ENCODE results near the gene XRCC4. TPM values are rescaled to one million over a fixed set of nuclear protein-coding genes. Genes with fewer than 3 reads are reported as not detected.

XRCC4 gene
- total RNA-seq, 4 donors from 2014 or later, result 6.1 to 7.4 (median 7.0) TPM

DNA sequence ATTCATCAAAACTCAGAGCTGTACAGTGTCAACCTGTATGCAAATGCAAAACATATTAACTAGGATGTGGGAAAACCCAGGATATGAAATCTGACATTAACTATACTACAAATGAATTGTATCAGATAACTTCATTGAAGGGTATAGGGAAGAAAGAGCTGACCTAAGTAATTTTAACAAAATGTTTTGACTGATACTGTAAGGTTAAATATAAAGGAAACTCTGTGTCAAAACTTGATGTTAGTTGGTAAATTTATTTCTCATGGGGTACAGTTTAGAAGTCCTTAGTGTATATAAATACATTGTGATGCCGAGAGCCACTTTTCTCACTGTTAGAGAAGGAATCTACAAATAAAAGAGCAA, 316.1 kb downstream of the XRCC4 start:
- ATAC-seq (ENCODE audit: low FRiP score) (no peak), DNase-seq (ENCODE audit: low spot score) (no peak)
- TF ChIP-seq, protein P1, sequence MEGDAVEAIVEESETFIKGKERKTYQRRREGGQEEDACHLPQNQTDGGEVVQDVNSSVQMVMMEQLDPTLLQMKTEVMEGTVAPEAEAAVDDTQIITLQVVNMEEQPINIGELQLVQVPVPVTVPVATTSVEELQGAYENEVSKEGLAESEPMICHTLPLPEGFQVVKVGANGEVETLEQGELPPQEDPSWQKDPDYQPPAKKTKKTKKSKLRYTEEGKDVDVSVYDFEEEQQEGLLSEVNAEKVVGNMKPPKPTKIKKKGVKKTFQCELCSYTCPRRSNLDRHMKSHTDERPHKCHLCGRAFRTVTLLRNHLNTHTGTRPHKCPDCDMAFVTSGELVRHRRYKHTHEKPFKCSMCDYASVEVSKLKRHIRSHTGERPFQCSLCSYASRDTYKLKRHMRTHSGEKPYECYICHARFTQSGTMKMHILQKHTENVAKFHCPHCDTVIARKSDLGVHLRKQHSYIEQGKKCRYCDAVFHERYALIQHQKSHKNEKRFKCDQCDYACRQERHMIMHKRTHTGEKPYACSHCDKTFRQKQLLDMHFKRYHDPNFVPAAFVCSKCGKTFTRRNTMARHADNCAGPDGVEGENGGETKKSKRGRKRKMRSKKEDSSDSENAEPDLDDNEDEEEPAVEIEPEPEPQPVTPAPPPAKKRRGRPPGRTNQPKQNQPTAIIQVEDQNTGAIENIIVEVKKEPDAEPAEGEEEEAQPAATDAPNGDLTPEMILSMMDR (IDR thresholded peaks at IDR 0.05), result no peak

DNA sequence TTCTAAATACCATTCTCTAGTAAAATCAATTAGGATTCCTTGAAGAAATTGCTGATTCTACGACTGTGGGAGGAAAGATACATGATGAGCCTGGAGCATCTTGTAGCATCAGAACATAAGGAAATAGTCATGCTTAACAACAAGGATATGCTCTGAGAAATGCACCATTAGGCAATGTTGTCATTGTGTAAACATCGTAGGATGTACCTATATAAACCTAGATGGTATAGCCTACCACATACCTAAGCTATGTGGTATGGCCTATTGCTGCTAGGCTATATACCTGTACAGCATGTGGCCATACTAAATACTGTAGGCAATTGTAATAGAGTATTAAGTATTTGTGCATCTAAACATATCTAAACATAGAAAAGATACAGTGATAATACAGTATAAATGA, 316.8 kb downstream of the XRCC4 start:
- TF ChIP-seq, protein P1 (IDR thresholded peaks at IDR 0.05), result no peak
- no peak for DNase-seq (ENCODE audit: low spot score)
- ATAC-seq (ENCODE audit: low FRiP score), result no peak

DNA sequence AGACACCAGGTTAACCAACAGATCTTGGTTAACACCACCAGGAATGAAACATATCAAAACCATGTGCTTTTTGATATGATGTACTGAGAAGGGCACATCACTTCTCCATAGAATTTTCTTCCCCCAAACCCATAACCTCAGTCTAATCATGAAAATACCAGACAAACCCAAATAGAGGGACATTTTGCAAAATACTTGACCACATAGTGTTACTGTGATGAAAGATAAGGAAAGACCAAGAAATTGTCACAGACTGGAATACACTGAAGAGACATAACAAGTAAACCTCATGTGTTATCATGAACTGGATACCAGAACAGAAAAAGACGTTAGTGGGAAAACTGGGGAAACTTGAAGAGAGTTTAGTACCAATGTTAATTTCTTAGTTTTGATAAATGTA, 319.3 kb downstream of the XRCC4 start:
- ATAC-seq (ENCODE audit: low FRiP score) (no peak), DNase-seq (ENCODE audit: low spot score) (no peak)
- TF ChIP-seq, protein P1 (IDR thresholded peaks at IDR 0.05), result no peak

DNA sequence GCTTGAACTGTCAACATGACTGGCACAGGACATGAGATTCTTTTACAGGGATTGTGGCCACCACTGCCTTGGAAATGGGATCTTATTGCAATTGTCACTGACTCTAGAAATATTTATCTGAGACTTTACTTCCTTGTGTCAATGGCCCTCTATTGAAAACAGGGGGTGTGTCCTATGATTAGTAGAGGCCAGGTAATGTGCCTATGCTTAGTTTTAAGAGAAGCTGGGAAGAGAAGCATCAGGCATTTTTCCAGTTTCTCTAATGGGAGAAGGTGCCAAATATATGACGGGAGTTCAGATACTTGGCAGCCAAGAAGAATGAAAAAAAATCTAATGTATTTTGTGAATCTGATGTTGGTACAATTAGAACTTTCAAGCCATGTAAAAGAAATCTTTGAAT, 320.3 kb downstream of the XRCC4 start:
- ATAC-seq (ENCODE audit: low FRiP score) (no peak), DNase-seq (ENCODE audit: low spot score) (no peak)
- TF ChIP-seq, protein P1 (IDR thresholded peaks at IDR 0.05), result no peak

DNA sequence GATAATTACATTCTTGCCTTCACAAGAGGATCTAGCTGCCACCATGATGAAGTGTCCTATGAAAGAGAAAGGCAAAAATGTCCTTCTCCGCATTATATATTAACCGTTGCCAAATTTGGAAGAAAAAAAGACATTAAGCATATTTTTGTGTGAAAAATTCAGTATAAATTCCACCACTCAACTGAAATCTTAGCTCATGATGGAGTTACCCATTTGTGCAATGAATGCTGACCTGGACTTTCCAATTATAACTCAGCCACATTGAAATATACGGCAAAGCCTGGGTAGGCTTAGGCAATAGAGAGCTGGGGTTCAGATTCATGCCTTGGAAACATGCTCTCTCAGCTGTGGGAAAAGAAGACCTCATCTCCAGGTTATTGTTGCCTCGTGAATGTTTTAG, 322.9 kb downstream of the XRCC4 start:
- ATAC-seq (ENCODE audit: low FRiP score), result no peak
- TF ChIP-seq, protein P1 (IDR thresholded peaks at IDR 0.05), result no peak

DNA sequence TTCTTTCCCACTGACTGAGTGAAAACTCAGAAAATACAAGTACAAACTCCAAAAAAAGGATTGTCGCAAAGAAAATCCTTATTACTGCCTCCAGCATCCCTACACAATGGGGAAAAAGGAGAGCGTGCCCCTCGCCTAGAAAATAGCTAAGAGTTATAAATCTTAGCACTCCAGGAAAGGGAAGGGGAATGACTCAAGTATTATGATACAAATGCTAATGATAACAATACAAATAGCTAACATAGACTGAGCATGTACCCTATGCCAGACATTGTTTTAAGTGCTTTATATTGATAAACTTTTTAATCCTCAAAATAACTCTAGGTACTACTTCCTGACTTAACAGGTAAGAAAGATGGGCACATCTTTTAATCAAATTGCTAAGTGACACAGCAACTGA, 323.4 kb downstream of the XRCC4 start:
- ATAC-seq (ENCODE audit: low FRiP score) (no peak), DNase-seq (ENCODE audit: low spot score) (no peak)
- TF ChIP-seq, protein P1 (IDR thresholded peaks at IDR 0.05), result no peak

More for the DNA sequence above, 322.9 kb downstream of the XRCC4 start:
- no peak for DNase-seq (ENCODE audit: low spot score)

DNA sequence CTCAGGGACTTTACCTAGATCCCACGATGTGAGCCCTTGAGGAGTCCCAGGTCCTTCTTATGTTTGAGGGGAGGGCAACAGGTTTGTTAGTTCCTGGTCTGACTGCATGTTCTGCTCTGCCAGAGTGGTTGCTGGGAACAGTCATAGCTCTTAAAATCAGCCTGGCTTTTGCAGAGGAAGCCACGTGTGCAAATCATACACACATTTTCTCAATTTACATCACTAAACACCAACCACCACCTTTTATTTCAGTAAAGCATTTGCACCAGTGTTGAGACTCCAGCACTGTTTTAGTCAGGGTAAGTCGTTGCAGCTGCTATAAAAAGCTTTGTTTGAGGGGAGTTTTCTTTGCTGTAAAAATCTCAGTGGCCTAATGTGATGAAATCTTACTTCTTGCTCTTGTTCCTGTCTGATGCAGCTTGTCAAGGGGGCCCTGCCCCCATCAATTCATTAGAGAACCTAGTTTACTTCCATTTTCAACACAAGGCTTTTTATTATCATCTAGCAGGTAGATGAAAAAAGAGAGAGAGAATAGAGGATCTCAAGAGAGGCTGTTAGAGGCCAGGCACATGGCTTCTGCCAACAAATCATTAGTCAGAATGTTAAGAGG, 323.9 kb downstream of the XRCC4 start:
- TF ChIP-seq, protein P1 (IDR thresholded peaks at IDR 0.05), result no peak
- no peak for ATAC-seq (ENCODE audit: low FRiP score)
- no peak for DNase-seq (ENCODE audit: low spot score)
